H1 (cell line): Measurements from ENCODE around the gene RYR3. TPM values are rescaled to one million over a fixed set of nuclear protein-coding genes. Genes with fewer than 3 reads are reported as not detected.

ENCODE experiments used
- CTCF ChIA-PET: fragments of 300-600 bp; sonication (Branson Sonifier 250); formaldehyde crosslinking; loops from one replicate; lab custom pipeline; 2021; ENCODE audit not compliant: partially characterized antibody; lab: Charles Lee
- POLR2A ChIA-PET: fragments of 300-600 bp; sonication (Branson Sonifier 250); formaldehyde crosslinking; loops from one replicate; lab custom pipeline; 2021; ENCODE audit warnings: inconsistent platforms; ENCODE audit not compliant: partially characterized antibody; lab: Charles Lee
- DNase-seq, 2 experiments: peaks; one replicate each; pipeline versions ENCODE4 v3.0.0 to v3.0.0-alpha.2; 2010 to 2022; ENCODE audit warnings: low spot score in 2 of 2, low read depth in 1 of 2, mixed read lengths in 1 of 2
- FAIRE-seq: peaks from 2 replicates; lab custom pipeline; 2011; peaks lifted over from hg19 to GRCh38; lab: Jason Lieb, UNC
- H2AFZ ChIP-seq: 2 replicates; pipeline ENCODE4 v1.8.1; 2012; ENCODE audit warnings: low read length, inconsistent platforms
- H2AK5ac ChIP-seq: 2 replicates; pipeline ENCODE4 v1.6.1; 2013; ENCODE audit warnings: low read depth, low read length
- H2BK120ac ChIP-seq: replicated peaks from 2 replicates; pipeline ENCODE3; 2013; ENCODE audit warnings: low read depth, low read length, inconsistent platforms
- H2BK12ac ChIP-seq: 2 replicates; pipeline ENCODE4 v1.6.1; 2013; ENCODE audit warnings: low read depth, low read length
- H2BK15ac ChIP-seq: 2 replicates; pipeline ENCODE4 v1.6.1; 2013; ENCODE audit warnings: low read length
- H2BK20ac ChIP-seq: 2 replicates; pipeline ENCODE4 v1.6.1; 2013; ENCODE audit warnings: low read length
- H2BK5ac ChIP-seq: 2 replicates; pipeline ENCODE4 v1.6.1; 2013; ENCODE audit warnings: low read depth, low read length
- H3K14ac ChIP-seq: 2 replicates; pipeline ENCODE4 v1.6.1; 2013; ENCODE audit warnings: inconsistent platforms; ENCODE audit not compliant: insufficient read length
- H3K18ac ChIP-seq: 2 replicates; pipeline ENCODE4 v1.6.1; 2013; ENCODE audit warnings: low read length; ENCODE audit errors: extremely low read depth
- H3K23ac ChIP-seq: 2 replicates; pipeline ENCODE4 v1.6.1; 2013; ENCODE audit warnings: inconsistent platforms; ENCODE audit not compliant: insufficient read length
- H3K23me2 ChIP-seq: 2 replicates; pipeline ENCODE4 v1.6.1; 2013; ENCODE audit warnings: low read depth, low read length
- H3K27ac ChIP-seq: 2 replicates; pipeline ENCODE4 v1.6.1; 2011; ENCODE audit warnings: low read depth, low read length, inconsistent platforms
- H3K27me3 ChIP-seq, 4 experiments: replicated peaks in 1 of 4; 1 replicate in 1 of 4; 2 replicates in 3 of 4; pipeline versions ENCODE4 v1.6.1 to v1.8.1; 2011 to 2013; ENCODE audit warnings: low read length in 3 of 4, mild to moderate bottlenecking in 3 of 4, inconsistent platforms in 2 of 4, mixed read lengths in 2 of 4, moderate library complexity in 1 of 4; ENCODE audit not compliant: control insufficient read depth in 3 of 4, insufficient read depth in 3 of 4; ENCODE audit errors: extremely low read depth in 1 of 4
- H3K36me3 ChIP-seq, 4 experiments: 2 replicates each; pipeline versions ENCODE4 v1.6.1 to v1.8.1; 2011 to 2013; ENCODE audit warnings: mild to moderate bottlenecking in 4 of 4, low read length in 3 of 4, moderate library complexity in 2 of 4, control low read depth in 1 of 4, inconsistent platforms in 1 of 4; ENCODE audit not compliant: insufficient read depth in 4 of 4, control insufficient read depth in 2 of 4
- H3K4ac ChIP-seq: replicated peaks from 2 replicates; pipeline ENCODE3; 2013; ENCODE audit warnings: low read length, low read depth, mixed read lengths, inconsistent platforms; ENCODE audit not compliant: insufficient read length
- H3K4me1 ChIP-seq, 4 experiments: replicated peaks in 1 of 4; 1 replicate in 1 of 4; 2 replicates in 3 of 4; pipeline versions ENCODE4 v1.6.1 to v1.8.1; 2011 to 2013; ENCODE audit warnings: low read length in 3 of 4, inconsistent platforms in 2 of 4, mixed read lengths in 1 of 4; ENCODE audit not compliant: insufficient read depth in 4 of 4, control insufficient read depth in 3 of 4
- H3K4me2 ChIP-seq, 2 experiments: 2 replicates each; pipeline versions ENCODE4 v1.6.1 to v1.8.1; 2011 to 2013; ENCODE audit warnings: low read depth in 2 of 2, low read length in 2 of 2, control low read depth in 1 of 2, inconsistent platforms in 1 of 2, mild to moderate bottlenecking in 1 of 2; ENCODE audit not compliant: insufficient read depth in 1 of 2
- H3K4me3 ChIP-seq, 4 experiments: fragments of 200-600, 300-600 bp in 1 of 4; sonication (generic), shearing (Covaris generic), sonication (Bioruptor Twin) in 1 of 4; 2 replicates each; pipeline versions ENCODE4 v1.5.1 to v1.8.1; 2011 to 2016; ENCODE audit warnings: low read length in 4 of 4, low read depth in 3 of 4, control low read depth in 2 of 4, inconsistent platforms in 2 of 4, mild to moderate bottlenecking in 2 of 4, mixed read lengths in 1 of 4, moderate library complexity in 1 of 4; ENCODE audit not compliant: insufficient read depth in 2 of 4; ENCODE audit errors: extremely low read depth in 1 of 4
- H3K56ac ChIP-seq: replicated peaks from 2 replicates; pipeline ENCODE3; 2013; ENCODE audit warnings: low read depth, mild to moderate bottlenecking, mixed read lengths, low read length, inconsistent platforms; ENCODE audit not compliant: insufficient read length
- H3K79me1 ChIP-seq: 2 replicates; pipeline ENCODE4 v1.6.1; 2013; ENCODE audit warnings: low read depth, low read length, control low read depth
- H3K79me2 ChIP-seq, 2 experiments: 2 replicates each; pipeline versions ENCODE4 v1.6.1 to v1.8.1; 2012 to 2013; ENCODE audit warnings: low read length in 2 of 2, mild to moderate bottlenecking in 2 of 2, inconsistent platforms in 1 of 2; ENCODE audit not compliant: insufficient read depth in 2 of 2, control insufficient read depth in 1 of 2
- H3K9ac ChIP-seq, 4 experiments: replicated peaks in 1 of 4; 1 replicate in 1 of 4; 2 replicates in 3 of 4; pipeline versions ENCODE4 v1.6.1 to v1.8.1; 2011 to 2013; ENCODE audit warnings: low read depth in 3 of 4, low read length in 3 of 4, control low read depth in 2 of 4, mild to moderate bottlenecking in 2 of 4, moderate library complexity in 2 of 4, inconsistent platforms in 1 of 4; ENCODE audit errors: extremely low read depth in 1 of 4
- H3K9me3 ChIP-seq, 2 experiments: 2 replicates each; pipeline versions ENCODE4 v1.6.1 to v1.8.1; 2012 to 2013; ENCODE audit warnings: mild to moderate bottlenecking in 2 of 2, moderate library complexity in 2 of 2, control low read depth in 1 of 2, inconsistent platforms in 1 of 2, low read depth in 1 of 2, low read length in 1 of 2, mixed read lengths in 1 of 2; ENCODE audit not compliant: insufficient read depth in 2 of 2
- H4K20me1 ChIP-seq, 2 experiments: replicated peaks in 1 of 2; 2 replicates each; pipeline versions ENCODE3 to v1.8.1; 2011 to 2013; ENCODE audit warnings: inconsistent platforms in 2 of 2, low read length in 2 of 2, mild to moderate bottlenecking in 1 of 2; ENCODE audit not compliant: insufficient read depth in 2 of 2, control insufficient read depth in 1 of 2
- H4K5ac ChIP-seq: 2 replicates; pipeline ENCODE4 v1.6.1; 2013; ENCODE audit warnings: low read length, low read depth, mixed read lengths, inconsistent platforms; ENCODE audit not compliant: insufficient read length
- H4K8ac ChIP-seq: 2 replicates; pipeline ENCODE4 v1.8.0; 2013; ENCODE audit warnings: mild to moderate bottlenecking, moderate library complexity, low read length, inconsistent platforms; ENCODE audit not compliant: insufficient read depth; ENCODE audit errors: extremely low read depth
- H4K91ac ChIP-seq: replicated peaks from 2 replicates; pipeline ENCODE3; 2013; ENCODE audit warnings: low read length, mixed read lengths, inconsistent platforms; ENCODE audit not compliant: insufficient read length
- ATF3 ChIP-seq: IDR thresholded peaks from 2 replicates; pipeline ENCODE4 v1.6.1; 2011; ENCODE audit warnings: low read depth, mild to moderate bottlenecking, low read length; ENCODE audit not compliant: insufficient read depth
- BRCA1 ChIP-seq: IDR thresholded peaks from 2 replicates; pipeline ENCODE4 v1.6.1; 2012; ENCODE audit warnings: low read depth, low read length, improper control_type of control experiment
- EP300 ChIP-seq, 2 experiments: IDR thresholded peaks; 1 replicate in 1 of 2; 2 replicates in 1 of 2; pipeline ENCODE4 v1.6.1; 2011 to 2012; ENCODE audit warnings: low read depth in 2 of 2, low read length in 2 of 2, mild to moderate bottlenecking in 2 of 2, borderline replicate concordance in 1 of 2, inconsistent platforms in 1 of 2, moderate library complexity in 1 of 2
- FOSL1 ChIP-seq: IDR thresholded peaks from 2 replicates; pipeline ENCODE4 v1.6.1; 2011; ENCODE audit warnings: mild to moderate bottlenecking, low read depth, low read length, moderate library complexity; ENCODE audit not compliant: insufficient read depth
- HDAC2 ChIP-seq, 2 experiments: fragments of 300-600 bp in 1 of 2; sonication (generic) in 1 of 2; IDR thresholded peaks; 2 replicates each; pipeline ENCODE4 v1.6.1; 2011 to 2012; ENCODE audit warnings: low read depth in 2 of 2, low read length in 2 of 2, mild to moderate bottlenecking in 2 of 2, moderate library complexity in 2 of 2, borderline replicate concordance in 1 of 2, inconsistent platforms in 1 of 2
- PHF8 ChIP-seq: fragments of 200-600 bp; sonication (generic); conservative IDR thresholded peaks from 2 replicates; pipeline ENCODE4 v1.7.1; 2012; ENCODE audit warnings: low read depth, mild to moderate bottlenecking, inconsistent platforms, low read length, moderate library complexity
- RFX5 ChIP-seq: IDR thresholded peaks from 2 replicates; pipeline ENCODE4 v1.6.1; 2011; ENCODE audit warnings: low read depth, low read length, improper control_type of control experiment, borderline replicate concordance
- RNF2 ChIP-seq: fragments of 200-900, 300-1000 bp; sonication (generic); IDR thresholded peaks from 2 replicates; pipeline ENCODE4 v1.7.1; 2016; ENCODE audit warnings: borderline replicate concordance, low read depth, mild to moderate bottlenecking, antibody characterized with exemption, low read length; ENCODE audit not compliant: poor library complexity, severe bottlenecking; ENCODE audit errors: missing control alignments
- SIX5 ChIP-seq: IDR thresholded peaks from 2 replicates; pipeline ENCODE4 v1.6.1; 2011; ENCODE audit warnings: mild to moderate bottlenecking, low read depth, low read length
- SRF ChIP-seq: IDR thresholded peaks from 2 replicates; pipeline ENCODE4 v1.6.1; 2011; ENCODE audit warnings: mild to moderate bottlenecking, low read depth, low read length, moderate library complexity
- WGBS, 2 experiments: shearing (Covaris generic) in 1 of 2; methylation state at CpG; one replicate each; pipeline versions ENCODE4 v1.1.6 to v1.1.7; 2013 to 2015; ENCODE audit warnings: low lambda C conversion rate in 2 of 2, mixed read lengths in 2 of 2, inconsistent platforms in 1 of 2, low coverage in 1 of 2, missing lambda C conversion rate in 1 of 2; ENCODE audit not compliant: insufficient replicate concordance in 2 of 2, insufficient coverage in 1 of 2, insufficient read length in 1 of 2; ENCODE audit errors: extremely low coverage in 1 of 2, missing lambda C conversion rate in 1 of 2; 5-methylcytosine and 5-hydroxymethylcytosine counted together
- polyA plus RNA-seq, 7 experiments: library from polyadenylated mRNA; depleted of rRNA in 3 of 7; stranded (reverse) in 5 of 7; unstranded in 2 of 7; fragments of >200 nt in 5 of 7; fragments of 200-250 nt in 2 of 7; gene quantifications; 1 replicate in 5 of 7; 2 replicates in 1 of 7; 4 replicates in 1 of 7; pipeline versions ENCODE4 v1.2.1 to v1.2.3, GENCODE V29; 2011 to 2013; ENCODE audit warnings: missing spikeins in 2 of 7, mixed read lengths in 2 of 7
- total RNA-seq: library from RNA; stranded (reverse); fragmentation: NEBNext Ultra II Directional; extraction: Animal tissue kit (Norgen Biotek cat#: 25700); gene quantifications from 2 replicates; pipeline ENCODE4 v1.2.1, GENCODE V29; 2021

RYR3 gene
- total and polyA plus RNA-seq, 2 of the 8 experiments (the other 6 are each of a cell fraction or from before 2014, with no cell fraction given), result 0.33 to 3.4 TPM

GRCh38 chr15:33565094-33565493 lies 254.3 kb downstream of the RYR3 start:
- Histone ChIP-seq H3K4ac (no peak overlapping the region), H2BK12ac (no peak overlapping the region), H3K4me2 (no peak overlapping the region), H3K79me1 (no peaks in the 10 kb centered on the region), H2BK120ac (no peak overlapping the region), H2BK5ac (no peak overlapping the region), H3K23me2 (no peaks in the 10 kb centered on the region), H3K14ac (no peak overlapping the region), H3K4me1 (peaks cover 0 to 4% (median under 1%) of the 10 kb centered on the region in 4 experiments; a peak in 3 of 7 replicates), H3K56ac (no peak overlapping the region), H4K8ac (no peak overlapping the region), H2AFZ (no peak overlapping the region), H2AK5ac (no peak overlapping the region), H3K27ac (no peak overlapping the region), H3K23ac (no peak overlapping the region), H2BK20ac (no peak overlapping the region), H3K9me3 (no peaks in the 10 kb centered on the region), H3K4me3 (no peak overlapping the region), H4K91ac (no peak overlapping the region), H3K18ac (no peak overlapping the region), H3K9ac (no peak overlapping the region), H4K20me1 (no peaks in the 10 kb centered on the region), H3K27me3 (no peaks in the 10 kb centered on the region), H3K36me3 (no peaks in the 10 kb centered on the region), H2BK15ac (no peak overlapping the region), H3K79me2 (no peaks in the 10 kb centered on the region), H4K5ac (no peak overlapping the region)
- POLR2A ChIA-PET, result no interaction called here
- FAIRE-seq, result no peak
- no peak for DNase-seq
- WGBS, 2 experiments, result 91% methylated on average over 3 of the region's 3 CpGs; no CpG with 5 or more reads in 1 of the 2 experiments
- CTCF ChIA-PET, result no interaction called here
- no peak for TF ChIP-seq BRCA1
- no peak for TF ChIP-seq SIX5
- TF ChIP-seq RFX5, result no peak
- TF ChIP-seq HDAC2 (IDR thresholded peaks at IDR 0.05; ENCODE audit: borderline replicate concordance in 1 of 2, low read depth in 2 of 2, low read length in 2 of 2), result no peak
- no peak for TF ChIP-seq FOSL1
- no peak for TF ChIP-seq ATF3
- TF ChIP-seq RNF2, result no peak
- no peak for TF ChIP-seq EP300 (IDR thresholded peaks at IDR 0.05; ENCODE audit: borderline replicate concordance in 1 of 2, low read depth in 2 of 2, low read length in 2 of 2)
- no peak for TF ChIP-seq SRF
- TF ChIP-seq PHF8, result no peak
